ENCODE measurements around the gene PCBP3. TPM values are rescaled to one million over a fixed set of nuclear protein-coding genes. Genes with fewer than 3 reads are reported as not detected.

The PCBP3 gene
- total RNA-seq, 1 donor from 2014 or later = 5.0 TPM

DNA sequence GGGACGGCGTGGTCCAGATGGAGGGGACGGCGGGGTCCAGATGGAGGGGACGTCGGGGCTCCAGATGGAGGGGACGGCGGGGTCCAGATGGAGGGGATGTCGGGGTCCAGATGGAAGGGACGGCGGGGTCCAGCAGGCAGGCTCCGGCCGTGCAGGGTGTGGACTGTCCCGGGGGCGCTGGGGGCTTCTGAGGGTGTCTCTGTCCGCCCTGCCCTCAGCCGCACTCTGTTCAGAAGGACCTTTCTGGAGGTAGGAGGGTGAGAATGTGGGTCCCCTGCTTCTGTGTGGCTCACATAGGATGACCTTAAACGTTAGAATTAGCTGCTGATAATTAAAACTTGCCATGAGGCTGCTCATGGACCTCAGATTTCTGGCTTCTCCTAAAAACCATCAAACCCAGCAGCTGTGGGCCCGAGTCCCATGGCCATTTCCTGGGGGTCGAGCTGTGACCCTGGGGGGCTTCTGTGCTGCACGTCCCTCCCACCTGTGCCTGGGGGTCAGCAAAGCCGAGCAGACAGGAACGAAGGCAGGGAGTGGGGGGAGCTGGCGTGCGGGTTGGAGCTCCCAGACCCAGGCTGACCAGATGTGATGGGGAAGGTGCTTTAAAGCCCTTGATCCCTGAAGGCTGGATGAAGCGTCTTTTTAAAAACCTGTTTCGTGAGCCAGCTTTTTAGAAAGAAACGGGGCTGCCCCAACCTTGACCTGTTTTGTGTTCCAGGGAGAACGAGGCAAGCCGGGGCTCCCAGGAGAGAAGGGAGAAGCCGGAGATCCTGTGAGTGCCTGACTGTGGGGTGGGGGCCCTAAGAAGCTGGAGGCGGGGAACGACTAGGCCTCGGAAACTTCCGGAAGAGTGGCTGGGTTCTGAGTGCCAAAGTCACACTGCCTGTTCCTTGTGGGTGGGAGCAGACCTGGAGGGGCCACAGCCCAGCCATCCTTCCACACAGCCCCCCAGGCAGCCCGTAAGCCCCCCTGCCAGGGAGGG is 345.1 kb downstream of the PCBP3 start:
- H3K4me3 Mint-ChIP-seq = no peak overlapping the region
- DNase-seq (ENCODE audit: low spot score in 2 of 2, unreplicated experiment in 2 of 2) = peak in 1 of 2 experiments; percentile 15
- no peaks in the 10 kb centered on the region for H3K9me3 Mint-ChIP-seq
- H3K27ac Mint-ChIP-seq = no peak overlapping the region
- peaks cover 5% of the 10 kb centered on the region for H3K4me1 Mint-ChIP-seq
- peaks cover 8% of the 10 kb centered on the region for H3K27me3 Mint-ChIP-seq (ENCODE audit: low read depth)
- TF ChIP-seq CTCF (IDR thresholded peaks at IDR 0.05; ENCODE audit: unreplicated experiment) = no peak
- peaks cover 14% of the 10 kb centered on the region for H3K36me3 Mint-ChIP-seq

DNA sequence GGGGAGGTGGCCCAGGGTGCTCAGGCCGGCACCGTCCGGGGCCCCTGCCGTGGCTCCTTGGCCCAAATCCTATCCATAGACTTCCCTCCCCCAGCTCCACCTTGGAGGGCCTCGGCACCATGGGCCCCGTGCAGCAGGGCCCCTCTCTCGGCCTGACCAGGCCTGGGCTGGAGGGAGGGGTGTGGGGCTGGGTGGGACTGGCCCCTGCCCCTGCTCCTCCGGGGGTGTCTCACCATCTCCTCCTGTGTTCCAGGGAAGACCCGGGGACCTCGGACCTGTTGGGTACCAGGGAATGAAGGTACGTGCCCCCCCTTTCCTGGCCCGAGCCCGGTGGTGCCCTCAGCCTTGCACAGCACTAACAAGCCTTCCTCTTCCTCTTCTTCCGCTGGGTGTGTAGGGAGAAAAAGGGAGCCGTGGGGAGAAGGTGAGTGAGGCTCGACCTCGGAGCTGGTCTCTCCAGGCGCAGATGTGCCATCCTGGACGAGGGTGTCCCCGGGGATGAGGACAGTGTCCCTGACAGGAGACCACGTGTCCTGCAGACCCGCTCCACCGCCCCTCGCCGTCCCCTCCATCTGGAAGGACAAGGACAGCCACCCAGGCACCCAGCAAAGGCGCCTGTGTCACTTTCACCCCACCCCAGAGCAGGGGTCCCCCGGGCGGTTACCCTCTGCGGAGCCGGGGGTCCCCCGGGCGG is 346.0 kb downstream of the PCBP3 start:
- H3K4me1 Mint-ChIP-seq = peaks cover 5% of the 10 kb centered on the region
- no peaks in the 10 kb centered on the region for H3K9me3 Mint-ChIP-seq
- H3K36me3 Mint-ChIP-seq = peaks cover 11% of the 10 kb centered on the region
- no peak for TF ChIP-seq CTCF (IDR thresholded peaks at IDR 0.05; ENCODE audit: unreplicated experiment)
- DNase-seq (ENCODE audit: low spot score in 2 of 2, unreplicated experiment in 2 of 2) = peak in 1 of 2 experiments; percentile 17
- H3K27ac Mint-ChIP-seq = no peak overlapping the region
- peaks cover 7% of the 10 kb centered on the region for H3K27me3 Mint-ChIP-seq (ENCODE audit: low read depth)
- no peak overlapping the region for H3K4me3 Mint-ChIP-seq

DNA sequence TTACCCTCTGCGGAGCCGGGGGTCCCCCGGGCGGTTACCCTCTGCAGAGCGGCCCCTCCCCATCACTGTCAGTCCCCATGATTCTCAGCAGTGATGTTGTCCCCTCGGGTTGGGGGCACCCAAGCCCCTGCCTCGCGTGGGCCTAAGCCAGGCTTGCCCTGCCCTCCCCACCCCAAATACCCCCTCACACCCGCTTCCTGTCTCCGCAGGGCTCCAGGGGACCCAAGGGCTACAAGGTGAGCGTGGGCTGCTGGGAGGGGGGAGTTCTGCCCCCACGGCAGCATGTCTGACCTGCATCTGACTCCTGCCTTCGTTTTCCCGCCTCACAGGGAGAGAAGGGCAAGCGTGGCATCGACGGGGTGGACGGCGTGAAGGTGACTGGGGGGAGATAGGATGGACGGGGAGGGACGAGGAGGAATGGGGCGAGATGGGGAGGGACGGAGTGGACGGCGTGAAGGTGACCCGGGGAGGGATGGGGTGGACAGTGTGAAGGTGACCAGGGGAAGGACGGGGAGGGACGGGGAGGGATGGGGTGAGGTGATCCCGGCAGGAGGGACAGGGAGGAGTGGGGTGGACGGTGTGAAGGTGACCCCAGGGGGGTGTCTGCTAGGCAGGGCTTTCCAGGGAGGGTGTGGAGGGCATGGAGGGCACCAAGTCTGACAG is 346.7 kb downstream of the PCBP3 start:
- no peak overlapping the region for H3K27ac Mint-ChIP-seq
- TF ChIP-seq CTCF (IDR thresholded peaks at IDR 0.05; ENCODE audit: unreplicated experiment) = no peak
- H3K27me3 Mint-ChIP-seq (ENCODE audit: low read depth) = no peaks in the 10 kb centered on the region
- no peaks in the 10 kb centered on the region for H3K9me3 Mint-ChIP-seq
- no peak overlapping the region for H3K4me3 Mint-ChIP-seq
- peak in 1 of 2 experiments; percentile 19 for DNase-seq (ENCODE audit: low spot score in 2 of 2, unreplicated experiment in 2 of 2)
- H3K36me3 Mint-ChIP-seq = peaks cover 4% of the 10 kb centered on the region
- peaks cover under 1% of the 10 kb centered on the region for H3K4me1 Mint-ChIP-seq

- no peaks in the 10 kb centered on the region for H3K4me1 Mint-ChIP-seq
- peaks cover 3% of the 10 kb centered on the region for H3K36me3 Mint-ChIP-seq
- H3K4me3 Mint-ChIP-seq = no peak overlapping the region
- no peaks in the 10 kb centered on the region for H3K27me3 Mint-ChIP-seq (ENCODE audit: low read depth)
- no peaks in the 10 kb centered on the region for H3K9me3 Mint-ChIP-seq
- no peak for TF ChIP-seq CTCF (IDR thresholded peaks at IDR 0.05; ENCODE audit: unreplicated experiment)
- no peak overlapping the region for H3K27ac Mint-ChIP-seq
- DNase-seq (ENCODE audit: low spot score in 2 of 2, unreplicated experiment in 2 of 2) = peak; percentile 19 to 35
These were observed 347.4 kb downstream of the PCBP3 start for GRCh38 chr21:45990741-45991605.

Measured in mesothelial cell of epicardium (in vitro differentiated cells).